Retina (tissue), 1 donor: Measurements from ENCODE around the gene RNGTT.
"Not testable (repeated sequence)": the region's sequence is repeated elsewhere in the genome, so short reads cannot be mapped to it uniquely, and the experiment has no call there.

Experiments used
- DNase-seq: peaks from one replicate; pipeline ENCODE4 v3.0.0-alpha.2; 2016

Gene RNGTT

DNA sequence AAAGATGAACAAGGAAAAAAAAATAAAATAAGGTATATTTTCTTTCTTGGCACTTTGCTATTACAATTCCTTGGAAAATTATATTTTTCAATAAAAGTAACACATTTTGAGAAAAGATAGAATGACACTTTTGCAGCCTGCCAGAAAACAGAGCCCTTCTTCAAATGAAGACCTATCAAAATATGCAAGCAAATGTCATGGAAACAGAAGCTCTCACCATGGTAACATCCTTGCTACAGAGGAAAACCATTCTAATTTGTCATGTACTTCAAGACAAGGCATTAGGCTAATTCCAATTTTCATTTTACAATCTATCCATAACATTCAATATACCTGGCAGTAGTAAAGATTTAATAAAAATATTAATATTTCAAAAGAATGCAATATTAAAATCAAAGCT lies 177.9 kb downstream of the RNGTT start:
- DNase-seq, result no peak

DNA sequence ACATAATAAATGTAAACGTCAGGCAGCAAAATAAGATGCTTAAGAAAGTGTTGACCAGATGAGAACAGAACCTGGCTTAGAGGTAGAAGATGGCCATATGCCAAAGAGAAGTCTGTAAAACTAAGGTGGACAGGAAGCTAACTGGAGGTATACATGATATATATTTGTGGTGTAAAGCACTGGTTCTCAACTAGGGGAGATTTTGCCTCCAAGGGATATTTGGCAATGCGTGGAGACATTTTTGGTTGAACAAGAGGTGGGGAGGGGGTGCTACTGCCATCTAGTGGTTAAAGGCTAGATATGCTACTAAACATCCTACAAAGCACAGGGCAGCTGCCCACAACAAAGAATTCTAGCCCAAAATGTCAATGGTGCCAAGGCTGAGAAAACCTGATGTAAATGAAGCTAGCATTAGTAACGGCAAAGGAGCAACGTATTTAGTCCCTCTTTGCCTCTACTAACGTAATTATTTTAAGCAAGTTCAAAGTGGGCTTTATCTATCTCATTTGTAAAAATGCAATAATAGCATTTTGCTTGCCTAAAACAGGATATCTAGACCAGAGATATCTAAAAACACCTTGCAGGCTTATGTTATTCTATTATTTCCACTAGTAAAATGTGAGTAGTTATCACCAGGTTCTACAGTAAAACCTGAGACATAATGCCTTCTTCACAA lies 182.6 kb downstream of the RNGTT start:
- DNase-seq, result peak; percentile 72

DNA sequence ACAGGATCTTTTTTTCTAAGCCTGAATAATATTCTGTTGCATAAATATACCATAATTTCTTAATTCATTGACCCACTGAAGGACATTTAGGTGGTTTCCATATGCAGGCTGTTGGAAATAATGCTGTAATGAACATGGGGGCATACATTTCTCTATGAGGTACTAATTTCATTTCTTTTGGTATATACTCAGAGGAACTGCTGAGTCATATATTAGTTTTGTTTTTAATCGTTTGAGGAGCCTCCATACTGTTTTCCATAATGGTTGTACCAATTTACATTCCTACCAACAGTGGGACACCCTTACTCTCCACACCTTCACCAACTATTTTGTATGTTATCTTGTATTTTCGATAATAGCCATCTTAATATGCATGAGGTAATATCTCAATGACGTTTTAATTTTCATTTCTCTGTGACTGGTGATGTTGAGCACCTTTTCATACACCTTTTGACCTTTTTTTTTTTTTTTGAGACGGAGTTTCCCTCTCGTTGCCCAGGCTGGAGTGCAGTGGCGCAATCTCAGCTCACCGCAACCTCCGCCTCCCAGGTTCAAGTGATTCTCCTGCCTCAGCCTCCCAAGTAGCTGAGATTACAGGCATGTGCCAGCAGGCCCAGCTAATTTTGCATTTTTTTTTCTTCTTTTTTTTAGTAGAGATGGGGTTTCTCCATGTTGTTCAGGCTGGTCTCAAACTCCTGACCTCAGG lies 187.4 kb downstream of the RNGTT start:
- DNase-seq, result no peak

DNA sequence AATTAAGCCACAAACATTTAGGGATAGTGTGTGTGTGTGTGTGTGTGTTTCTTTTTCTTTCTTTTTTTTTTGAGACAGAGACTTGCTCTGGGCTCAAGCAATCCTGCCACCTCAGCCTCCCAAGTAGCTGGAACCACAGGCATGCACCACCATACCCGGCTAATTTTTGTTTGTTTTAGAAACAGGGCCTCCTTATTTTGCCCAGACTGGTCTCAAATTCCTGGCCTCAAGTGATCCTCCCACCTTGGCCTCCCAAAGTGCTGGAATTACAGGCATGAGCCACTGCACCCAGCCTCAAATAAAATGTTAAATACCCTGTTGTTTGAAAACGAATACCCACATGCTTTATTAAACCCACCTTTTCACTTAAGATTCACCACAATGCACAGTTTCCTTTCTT lies 195.3 kb downstream of the RNGTT start:
- not testable (repeated sequence) for DNase-seq

DNA sequence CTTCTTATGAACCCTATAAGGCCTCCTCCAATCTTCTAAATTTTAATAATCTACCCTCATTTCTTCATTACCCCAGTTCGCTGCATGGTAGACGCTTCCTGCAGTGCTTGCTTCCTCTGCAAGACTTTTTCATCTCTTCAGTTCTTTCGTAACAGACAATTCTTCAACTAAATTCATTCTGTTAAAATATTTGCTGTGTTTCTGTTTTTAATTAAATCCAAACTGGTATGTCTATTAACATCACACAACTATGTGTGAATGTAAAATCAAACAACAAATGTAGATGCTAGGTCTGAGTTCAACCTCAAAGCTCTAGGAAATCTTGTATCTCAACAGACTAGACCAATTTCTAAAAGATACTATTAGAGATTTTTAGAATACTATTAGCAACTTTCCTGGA lies 199.3 kb downstream of the RNGTT start:
- DNase-seq, result no peak

DNA sequence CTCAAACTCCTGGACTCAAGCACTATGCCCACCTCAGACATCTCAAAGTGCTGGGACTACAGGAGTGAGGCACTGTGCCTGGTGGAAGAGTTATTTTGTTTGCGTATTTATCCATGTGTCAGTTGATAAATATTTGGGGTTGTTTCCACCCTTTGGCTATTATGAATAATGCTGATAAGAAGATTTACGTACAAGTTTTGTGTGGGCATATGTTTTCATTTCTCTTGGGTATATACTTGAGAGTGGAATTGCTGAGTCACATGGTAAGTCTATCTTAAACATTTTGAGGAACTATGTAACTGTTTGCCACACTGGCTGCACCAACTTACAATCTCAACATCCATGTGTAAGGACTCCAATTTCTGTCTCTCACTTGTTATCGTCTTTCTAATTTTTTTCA lies 200.3 kb downstream of the RNGTT start:
- DNase-seq, result no peak

DNA sequence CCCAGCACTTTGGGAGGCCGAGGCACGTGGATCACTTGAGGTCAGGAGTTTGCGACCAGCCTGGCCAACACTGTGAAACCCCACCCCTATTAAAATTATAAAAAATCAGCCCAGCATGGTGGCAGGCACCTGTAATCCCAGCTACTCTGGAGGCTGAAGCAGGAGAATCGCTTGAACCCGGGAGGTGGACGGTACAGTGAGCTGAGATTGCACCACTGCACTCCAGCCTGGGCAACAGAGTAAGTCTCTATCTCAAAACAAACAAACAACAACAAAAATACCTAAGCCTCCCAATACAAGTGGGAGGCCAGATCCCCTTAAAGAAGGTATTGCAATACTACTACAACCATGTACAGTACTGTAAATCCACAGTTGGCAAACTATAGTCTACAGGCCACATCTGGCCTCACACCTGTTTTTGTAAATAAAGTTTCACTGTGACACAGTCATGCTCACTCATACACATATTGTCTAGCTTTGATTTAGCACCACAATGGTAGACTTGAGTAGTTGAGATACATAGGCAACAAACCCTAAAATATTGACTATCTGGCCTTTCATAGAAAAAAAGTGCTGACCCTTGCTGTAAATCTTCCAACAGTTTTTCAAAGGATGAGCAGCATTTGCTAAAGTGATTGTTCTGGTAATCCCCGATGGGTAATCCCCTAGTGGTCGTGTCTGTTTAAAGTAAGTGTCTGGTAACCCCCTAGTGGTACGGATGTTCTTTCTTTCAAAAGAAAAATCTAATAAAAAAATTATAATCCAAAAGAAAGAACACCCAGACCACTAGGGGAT lies 202.0 kb downstream of the RNGTT start:
- DNase-seq, result no peak

DNA sequence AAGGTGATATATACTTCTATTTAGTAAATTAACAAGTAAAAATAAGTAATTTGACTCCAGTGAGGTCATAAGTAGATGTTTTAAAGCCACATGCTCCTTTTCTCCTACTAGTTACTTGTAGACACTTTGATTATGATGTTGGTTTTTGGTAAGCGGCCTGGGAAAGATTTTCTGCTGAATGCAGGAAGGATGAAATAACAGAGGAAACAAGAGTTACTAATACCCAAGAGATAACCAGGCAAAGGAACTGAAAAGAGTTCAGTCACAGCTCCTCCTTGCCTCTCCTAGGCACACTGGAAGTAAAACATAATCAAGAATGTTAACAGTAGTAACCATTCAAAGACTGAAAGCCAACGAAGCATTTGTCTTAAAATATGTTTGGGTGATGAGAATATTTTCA lies 203.3 kb downstream of the RNGTT start:
- no peak for DNase-seq

DNA sequence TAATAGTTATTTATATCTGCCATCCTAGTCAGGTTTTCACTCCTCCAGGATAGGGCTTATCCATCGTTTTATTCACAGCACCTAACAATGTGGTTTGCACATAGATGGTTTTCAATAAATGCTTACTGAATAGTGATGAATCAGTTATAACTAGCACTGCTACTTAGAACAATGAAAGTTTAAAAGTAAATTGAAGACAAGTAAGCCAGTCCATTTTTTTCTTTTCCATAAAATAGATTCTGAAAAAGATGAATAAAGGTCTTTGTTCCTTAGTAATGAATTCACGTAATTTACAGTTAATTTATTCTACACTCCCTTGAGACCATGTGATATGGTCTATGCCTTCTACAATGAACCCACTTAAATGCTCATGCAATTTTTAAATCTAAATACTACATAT lies 212.5 kb downstream of the RNGTT start:
- no peak for DNase-seq

DNA sequence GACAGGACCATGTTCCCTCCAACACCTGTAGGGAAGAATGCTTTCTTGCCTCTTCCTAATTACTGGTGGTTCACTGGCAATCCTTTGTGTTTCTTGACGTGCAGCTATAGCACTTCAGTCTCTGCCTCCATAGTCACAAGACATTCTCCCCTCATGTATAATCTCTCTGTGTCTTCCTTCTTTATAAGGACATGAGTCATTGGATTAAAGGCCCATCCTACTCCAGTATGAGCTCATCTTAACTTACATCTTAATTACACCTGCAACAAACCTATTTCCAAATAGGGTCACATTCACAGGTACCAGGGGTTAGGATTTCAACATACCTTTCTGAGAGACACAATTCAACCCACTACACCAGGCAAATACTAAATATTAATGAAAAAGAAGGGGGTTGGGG lies 213.6 kb downstream of the RNGTT start:
- no peak for DNase-seq

DNA sequence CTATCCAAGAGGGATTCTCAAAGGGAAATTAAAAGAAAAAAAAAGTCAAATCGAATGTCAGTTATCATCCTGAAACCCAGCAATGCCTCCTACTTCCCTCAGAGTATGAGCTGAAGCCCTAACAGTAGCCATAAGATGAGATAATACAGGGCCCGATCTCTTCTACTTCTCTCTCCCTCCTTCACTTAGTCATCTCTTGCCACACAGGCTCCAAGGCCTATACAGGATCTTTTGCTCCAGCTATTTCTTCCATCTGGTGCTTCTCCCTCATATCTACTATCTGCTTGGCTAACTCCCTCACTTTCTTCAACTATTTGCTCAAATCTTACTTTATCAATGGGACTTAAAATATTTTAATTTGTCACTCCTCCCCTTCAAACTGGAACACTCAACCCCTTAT lies 215.3 kb downstream of the RNGTT start:
- no peak for DNase-seq

DNA sequence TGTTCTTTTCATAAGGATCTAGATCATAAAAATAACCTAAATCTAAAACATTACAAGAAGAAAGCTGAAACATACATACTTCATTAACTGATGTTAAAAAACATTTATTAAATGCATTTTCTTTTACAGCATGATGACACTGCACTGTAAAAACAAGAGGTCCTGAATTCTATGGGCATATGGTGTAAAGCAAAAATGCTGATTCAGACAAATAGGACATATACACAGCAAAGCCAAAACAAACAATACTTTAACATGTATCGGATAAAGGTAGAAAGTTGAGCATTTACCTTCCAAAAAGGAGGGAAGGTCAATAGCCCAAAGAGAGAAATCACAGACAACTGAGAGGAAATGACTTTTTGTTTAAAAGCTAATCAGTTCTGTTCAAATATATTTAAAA lies 221.5 kb downstream of the RNGTT start:
- DNase-seq, result no peak

DNA sequence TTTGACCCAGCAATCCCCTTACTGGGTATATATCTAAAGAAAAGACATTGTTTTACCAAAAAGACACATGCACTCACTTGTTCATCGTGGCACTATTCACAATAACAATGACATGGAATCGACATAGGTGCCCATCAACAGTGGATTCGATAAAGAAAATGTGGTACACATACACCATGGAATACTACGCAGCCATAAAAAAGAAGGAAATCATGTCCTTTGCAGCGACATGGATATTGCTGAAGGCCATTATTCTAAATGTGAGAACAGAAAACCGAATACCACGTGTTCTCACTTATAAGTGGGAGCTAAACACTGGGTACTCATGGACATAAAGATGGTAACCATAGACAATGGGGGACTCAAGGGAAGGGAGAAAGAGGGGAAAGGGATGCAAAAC lies 222.3 kb downstream of the RNGTT start:
- DNase-seq, result no peak

DNA sequence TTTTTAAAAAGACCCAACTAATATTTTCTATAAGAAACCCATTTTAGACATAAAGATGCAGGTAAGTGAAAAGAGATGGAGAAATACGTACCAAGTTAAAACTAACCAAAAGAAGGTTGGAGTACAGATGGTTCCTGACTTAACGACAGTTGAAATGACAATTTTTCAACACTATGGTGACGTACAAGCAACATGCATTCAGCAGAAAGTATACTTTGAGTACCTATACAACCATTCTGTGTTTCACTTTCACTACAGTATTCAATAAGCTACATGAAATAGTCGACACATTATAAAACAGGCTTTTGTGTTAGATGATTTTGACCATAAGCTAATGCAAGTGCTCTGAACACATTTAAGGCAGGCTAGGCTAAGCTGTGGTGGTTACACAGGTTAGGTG lies 228.9 kb downstream of the RNGTT start:
- DNase-seq, result no peak

DNA sequence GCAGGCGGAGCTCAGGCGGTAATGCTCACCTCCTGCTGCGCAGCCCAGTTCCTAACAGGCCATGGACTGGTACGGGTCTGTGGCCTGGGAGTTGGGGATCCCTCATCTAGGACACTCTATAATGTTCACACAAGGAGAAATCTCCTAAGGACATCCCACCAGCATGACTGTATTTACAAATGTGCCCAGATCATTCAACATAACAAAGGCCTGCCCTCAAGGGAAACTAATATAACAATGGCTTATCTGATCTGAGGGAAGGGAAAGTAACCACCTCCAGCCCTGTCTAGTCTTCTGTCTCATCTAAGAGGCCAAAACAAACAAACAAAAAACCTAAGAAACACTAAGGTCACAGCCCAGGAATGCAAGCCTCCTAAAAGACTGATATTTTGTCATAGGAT lies 232.8 kb downstream of the RNGTT start:
- DNase-seq, result no peak

DNA sequence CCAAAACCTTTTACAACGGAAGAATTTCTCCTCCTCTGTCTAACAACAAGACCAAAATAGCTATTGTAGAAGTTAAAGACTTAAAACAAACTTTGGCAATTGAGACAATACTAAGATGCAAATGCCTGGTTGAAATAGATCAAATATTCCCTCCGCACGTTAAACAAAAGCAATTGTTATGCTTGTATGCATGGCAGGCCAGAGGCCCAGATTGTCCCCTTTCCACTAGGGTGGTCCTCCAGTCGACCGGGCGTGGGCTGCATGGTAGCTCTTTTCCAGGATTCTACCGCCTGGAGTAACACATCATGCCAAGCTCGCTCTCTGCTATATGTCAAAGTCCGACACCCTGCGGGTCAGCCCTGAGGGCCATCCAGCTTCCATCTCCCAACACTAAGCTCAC lies 234.7 kb downstream of the RNGTT start:
- no peak for DNase-seq

DNA sequence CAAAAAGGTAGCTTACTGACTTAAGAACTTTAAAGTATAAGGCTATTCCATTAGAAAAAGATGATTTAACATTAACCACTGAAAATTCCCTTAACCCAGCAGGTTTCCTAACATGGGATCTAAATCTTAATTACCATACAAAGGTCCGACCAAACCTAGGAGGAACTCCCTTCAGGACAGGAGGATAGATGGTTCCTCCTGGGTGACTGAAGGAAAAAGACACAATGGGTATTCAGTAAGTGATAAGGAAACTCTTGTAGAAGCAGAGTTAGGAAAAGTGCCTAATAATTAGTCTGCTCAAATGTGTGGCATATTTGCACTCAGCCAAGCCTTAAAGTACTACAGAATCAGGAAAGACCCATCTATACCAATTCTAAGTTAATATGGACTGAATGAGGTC lies 237.0 kb downstream of the RNGTT start:
- not testable (repeated sequence) for DNase-seq

DNA sequence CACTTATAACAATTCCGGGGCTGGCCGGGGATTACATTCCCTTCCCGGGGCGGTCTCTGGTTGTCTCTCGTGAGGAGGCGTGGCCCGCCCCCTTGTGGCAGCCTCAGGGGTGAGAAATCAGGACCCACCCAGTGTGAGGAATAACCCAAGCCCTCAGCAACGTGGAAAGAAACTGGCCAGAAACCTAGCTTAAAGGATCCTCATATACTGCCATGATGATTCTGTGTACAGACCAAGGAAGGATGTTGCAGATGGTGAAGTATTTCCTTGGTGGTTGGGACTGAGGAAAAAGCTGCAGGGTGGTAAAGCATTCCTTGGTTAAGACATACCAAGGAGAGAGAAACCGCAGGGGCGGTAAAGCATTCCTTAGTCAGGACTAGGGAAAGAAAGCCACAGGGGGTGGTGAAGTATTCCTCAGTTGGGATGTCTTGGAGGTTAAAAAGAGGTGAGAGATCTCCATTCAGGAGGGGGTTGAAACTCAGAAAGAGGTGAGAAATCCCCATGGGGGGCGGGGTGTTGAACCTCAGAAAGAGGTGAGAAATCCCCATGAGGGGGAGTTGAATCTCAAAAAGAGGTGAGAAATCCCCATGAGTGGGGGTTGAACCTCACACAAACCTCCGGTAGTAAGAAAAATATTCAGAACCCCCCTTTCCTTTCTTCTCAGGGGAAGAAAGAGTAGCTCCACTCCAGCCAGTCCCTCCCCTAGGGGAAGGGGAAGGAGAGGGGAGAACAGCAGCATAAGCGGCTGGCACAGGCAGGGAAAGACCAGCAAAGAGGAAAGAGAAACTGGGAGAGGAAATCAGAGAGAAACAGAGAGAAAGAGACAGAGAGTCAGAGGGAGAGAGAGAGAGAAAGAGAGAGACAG lies 238.1 kb downstream of the RNGTT start:
- no peak for DNase-seq

DNA sequence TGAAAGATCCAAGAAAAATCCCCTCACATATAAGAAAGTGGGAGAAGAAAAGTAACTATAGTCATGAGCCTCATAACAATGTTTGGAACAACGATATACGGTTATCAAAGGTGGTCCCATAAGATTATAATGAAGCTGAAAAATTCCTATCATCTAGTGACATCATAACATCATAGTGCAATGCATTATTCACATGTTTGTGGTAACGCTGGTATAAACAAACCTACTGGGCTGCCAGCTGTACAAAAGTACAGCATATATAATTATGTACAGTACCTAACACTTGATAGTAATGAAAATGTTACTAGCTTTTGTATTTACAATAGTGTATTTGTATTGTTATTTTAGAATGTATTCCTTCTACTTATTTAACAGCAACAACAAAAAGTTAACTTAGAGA lies 240.7 kb downstream of the RNGTT start:
- DNase-seq, result no peak

DNA sequence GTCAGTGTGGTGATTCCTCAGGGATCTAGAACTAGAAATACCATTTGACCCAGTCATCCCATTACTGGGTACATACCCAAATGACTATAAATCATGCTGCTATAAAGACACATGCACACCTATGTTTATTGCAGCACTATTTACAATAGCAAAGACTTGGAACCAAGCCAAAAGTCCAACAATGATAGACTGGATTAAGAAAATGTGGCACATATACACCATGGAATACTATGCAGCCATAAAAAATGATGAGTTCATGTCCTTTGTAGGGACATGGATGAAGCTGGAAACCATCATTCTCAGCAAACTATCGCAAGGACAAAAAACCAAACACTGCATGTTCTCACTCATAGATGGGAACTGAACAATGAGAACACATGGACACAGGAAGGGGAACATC lies 247.0 kb downstream of the RNGTT start:
- not testable (repeated sequence) for DNase-seq

DNA sequence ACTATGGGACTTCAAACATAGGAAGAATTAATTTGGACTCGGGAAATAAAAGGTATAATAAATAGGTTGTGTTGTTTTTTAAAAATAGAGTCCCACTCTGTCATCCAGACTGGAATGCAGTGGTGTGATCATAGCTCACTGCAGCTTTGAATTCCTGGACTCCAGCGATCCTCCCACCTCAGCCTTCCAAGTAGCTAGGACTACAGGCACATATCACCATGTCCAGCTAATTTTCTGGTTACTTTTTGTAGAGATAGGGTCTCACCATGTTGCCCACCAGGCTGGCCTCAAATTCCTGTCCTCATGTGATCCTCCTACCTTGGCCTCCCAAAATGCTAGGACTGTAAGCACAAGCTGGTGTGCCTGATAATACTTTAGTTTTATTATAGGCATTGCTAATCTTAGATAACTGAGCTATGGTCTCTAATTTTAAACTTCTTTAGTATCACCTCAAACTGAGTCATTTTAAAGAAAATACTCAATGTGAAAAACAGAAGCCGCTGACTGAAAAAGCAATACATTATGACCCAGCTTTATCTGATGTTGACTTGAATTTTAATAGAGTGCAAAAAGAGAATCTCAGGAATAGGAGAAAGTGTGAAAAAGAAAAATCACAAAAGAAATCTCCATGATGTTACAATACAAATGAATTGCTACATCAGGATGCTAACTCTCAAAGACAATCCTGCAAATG lies 251.0 kb downstream of the RNGTT start:
- no peak for DNase-seq

DNA sequence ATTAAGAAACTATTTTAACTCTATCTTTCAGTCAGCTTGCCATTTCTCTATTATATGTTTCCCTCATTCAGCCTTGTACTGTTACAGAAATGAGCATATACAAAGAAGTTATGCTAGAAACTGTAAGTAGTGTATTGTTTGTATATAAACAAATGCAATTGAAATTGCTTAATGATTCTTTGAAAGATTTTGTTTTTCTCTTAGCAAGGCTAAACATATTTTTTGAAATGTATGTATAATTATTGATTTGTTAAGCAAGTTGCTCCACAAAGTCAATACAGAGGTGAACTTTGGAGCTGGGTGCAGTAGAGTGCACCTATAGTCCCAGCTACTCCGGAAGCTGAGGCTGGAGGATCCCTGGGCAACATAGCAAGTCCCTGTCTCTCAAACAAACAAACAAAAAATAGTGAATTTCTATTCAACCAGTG lies 253.6 kb downstream of the RNGTT start:
- no peak for DNase-seq
